OCI-LY3 (cell line): Measurements from ENCODE around the gene TPI1.
A peak's percentile ranks its signal among the peaks of the same experiment; 100 is the strongest.

Source experiments
- H2AFZ ChIP-seq: fragments of 200-600, 300-600 bp; shearing (Covaris generic); 2 replicates; pipeline ENCODE4 v1.6.0; 2014; ENCODE audit warnings: antibody characterized with exemption, low read depth, low read length
- H3K27ac ChIP-seq: fragments of 200-600, 300-600 bp; sonication (generic); 2 replicates; pipeline ENCODE4 v1.5.1; 2014; ENCODE audit warnings: mild to moderate bottlenecking, low read length, moderate library complexity, mixed read lengths
- H3K27me3 ChIP-seq: fragments of 200-600, 300-600 bp; sonication (generic); 2 replicates; pipeline ENCODE4 v1.6.1; 2014; ENCODE audit warnings: low read depth, low read length, mixed read lengths
- H3K36me3 ChIP-seq: fragments of 200-600, 300-600 bp; sonication (generic); replicated peaks from 2 replicates; pipeline ENCODE3; 2014; ENCODE audit warnings: low read depth, low read length, mixed read lengths
- H3K4me1 ChIP-seq: fragments of 300-600, 200-600 bp; sonication (generic); 2 replicates; pipeline ENCODE4 v1.6.1; 2014; ENCODE audit warnings: low read length, mixed read lengths
- H3K4me2 ChIP-seq: fragments of 200-600, 300-600 bp; sonication (generic); 2 replicates; pipeline ENCODE4 v1.6.1; 2014; ENCODE audit warnings: low read length, mixed read lengths
- H3K4me3 ChIP-seq: fragments of 300-600, 200-600 bp; sonication (generic); 2 replicates; pipeline ENCODE4 v1.5.1; 2014; ENCODE audit warnings: antibody characterized with exemption, mild to moderate bottlenecking, low read length, moderate library complexity
- H3K79me2 ChIP-seq: fragments of 300-600, 200-600 bp; shearing (Covaris generic); 2 replicates; pipeline ENCODE4 v1.6.1; 2014; ENCODE audit warnings: mild to moderate bottlenecking, low read length, mixed read lengths
- H3K9ac ChIP-seq: fragments of 300-600, 200-600 bp; shearing (Covaris generic); 2 replicates; pipeline ENCODE4 v1.6.0; 2014; ENCODE audit warnings: mild to moderate bottlenecking, low read length, moderate library complexity
- H3K9me3 ChIP-seq: fragments of 200-600, 300-600 bp; shearing (Covaris generic); 2 replicates; pipeline ENCODE4 v1.6.1; 2014; ENCODE audit warnings: low read length, mixed read lengths; ENCODE audit not compliant: insufficient read depth
- H4K20me1 ChIP-seq: fragments of 200-600, 300-600 bp; sonication (generic); 2 replicates; pipeline ENCODE4 v1.6.1; 2016; ENCODE audit warnings: low read length, mixed read lengths; ENCODE audit not compliant: insufficient read depth
- EZH2phosphoT487 ChIP-seq: fragments of 200-600 bp; shearing (Covaris generic); IDR thresholded peaks from 2 replicates; pipeline ENCODE4 v1.6.1; 2018; ENCODE audit warnings: antibody characterized with exemption, mixed run types, low read depth
- TF ChIP-seq, protein P1 (sequence below): fragments of 200-600, 300-600 bp; sonication (generic); IDR thresholded peaks from 2 replicates; pipeline ENCODE4 v1.5.1; 2014; ENCODE audit warnings: antibody characterized with exemption, low read length, low read depth

TPI1 gene

DNA sequence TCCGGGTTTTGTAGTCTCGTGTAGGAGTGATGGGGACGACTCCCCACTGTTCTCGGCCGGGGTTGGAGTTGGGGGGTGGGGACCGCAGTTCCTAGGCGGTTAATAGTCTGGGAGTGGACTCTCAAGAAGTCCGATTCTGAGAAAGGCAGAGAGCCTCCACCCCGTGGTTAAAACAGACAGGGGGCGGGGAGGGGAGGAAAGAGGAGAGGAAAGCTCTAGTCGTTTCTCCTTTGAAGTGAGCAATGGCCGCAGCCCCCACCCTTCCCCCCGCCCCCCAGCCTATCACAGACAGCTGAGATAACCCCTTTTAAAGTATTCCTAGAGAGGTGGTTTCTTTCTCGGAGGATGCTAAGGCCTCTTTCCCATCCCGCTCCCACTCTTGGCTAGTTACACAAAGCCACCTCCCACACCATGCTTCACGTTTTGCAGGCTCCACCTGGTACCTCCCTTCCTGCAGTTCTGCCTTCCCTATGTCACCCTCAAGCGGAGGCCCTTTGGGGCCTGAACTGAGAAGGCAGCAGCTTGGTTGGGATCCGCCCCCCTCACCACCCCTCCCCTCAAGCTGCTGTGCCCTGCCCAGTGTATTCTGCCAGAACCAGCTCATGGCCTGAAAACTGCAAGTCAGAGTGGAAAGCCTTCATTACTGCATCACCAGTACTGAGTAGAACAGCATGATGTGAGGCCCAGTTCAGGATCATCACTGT lies 14.5 kb upstream of the TPI1 start:
- no peak overlapping the region for H2AFZ ChIP-seq
- H3K9ac ChIP-seq: peak overlapping the region; percentile 72
- TF ChIP-seq, protein P1, sequence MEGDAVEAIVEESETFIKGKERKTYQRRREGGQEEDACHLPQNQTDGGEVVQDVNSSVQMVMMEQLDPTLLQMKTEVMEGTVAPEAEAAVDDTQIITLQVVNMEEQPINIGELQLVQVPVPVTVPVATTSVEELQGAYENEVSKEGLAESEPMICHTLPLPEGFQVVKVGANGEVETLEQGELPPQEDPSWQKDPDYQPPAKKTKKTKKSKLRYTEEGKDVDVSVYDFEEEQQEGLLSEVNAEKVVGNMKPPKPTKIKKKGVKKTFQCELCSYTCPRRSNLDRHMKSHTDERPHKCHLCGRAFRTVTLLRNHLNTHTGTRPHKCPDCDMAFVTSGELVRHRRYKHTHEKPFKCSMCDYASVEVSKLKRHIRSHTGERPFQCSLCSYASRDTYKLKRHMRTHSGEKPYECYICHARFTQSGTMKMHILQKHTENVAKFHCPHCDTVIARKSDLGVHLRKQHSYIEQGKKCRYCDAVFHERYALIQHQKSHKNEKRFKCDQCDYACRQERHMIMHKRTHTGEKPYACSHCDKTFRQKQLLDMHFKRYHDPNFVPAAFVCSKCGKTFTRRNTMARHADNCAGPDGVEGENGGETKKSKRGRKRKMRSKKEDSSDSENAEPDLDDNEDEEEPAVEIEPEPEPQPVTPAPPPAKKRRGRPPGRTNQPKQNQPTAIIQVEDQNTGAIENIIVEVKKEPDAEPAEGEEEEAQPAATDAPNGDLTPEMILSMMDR: no peak
- TF ChIP-seq EZH2phosphoT487: no peak
- H3K27ac ChIP-seq: peak overlapping the region; percentile 28
- no peaks in the 10 kb centered on the region for H3K9me3 ChIP-seq
- H3K4me2 ChIP-seq: peak overlapping the region; percentile 99
- peaks cover 33% of the 10 kb centered on the region for H3K4me1 ChIP-seq
- peaks cover 40% of the 10 kb centered on the region for H3K79me2 ChIP-seq
- H3K27me3 ChIP-seq: no peaks in the 10 kb centered on the region
- H3K36me3 ChIP-seq: peaks cover 27% of the 10 kb centered on the region
- H3K4me3 ChIP-seq: peak overlapping the region; percentile 79
- no peaks in the 10 kb centered on the region for H4K20me1 ChIP-seq

DNA sequence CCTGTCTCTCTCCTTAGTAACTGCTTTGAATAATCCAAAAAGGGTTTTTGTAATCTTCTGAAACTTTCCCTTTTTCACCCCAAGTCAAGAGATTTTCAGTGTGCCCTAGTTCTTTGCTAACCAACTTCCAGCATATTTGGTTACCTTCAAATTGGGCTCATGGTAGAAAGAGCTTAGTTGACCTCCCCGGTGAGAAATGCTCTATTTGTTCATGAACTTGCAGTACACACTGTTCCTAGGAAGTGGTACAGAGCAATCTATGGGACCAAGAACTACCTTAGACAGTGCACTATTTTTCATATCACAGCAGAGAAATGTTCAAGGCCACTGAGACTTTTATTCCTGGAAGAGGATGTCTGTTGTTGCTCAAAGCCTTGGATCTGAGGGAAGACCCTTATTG lies 13.7 kb upstream of the TPI1 start:
- Histone ChIP-seq H3K9ac (peak overlapping the region; percentile 72; the same call in 1 of the 2 replicates), H4K20me1 (no peaks in the 10 kb centered on the region), H3K79me2 (peaks cover 40% of the 10 kb centered on the region), H3K27ac (no peak overlapping the region), H3K4me2 (peak overlapping the region; percentile 99), H3K4me3 (peak overlapping the region; percentile 79), H3K27me3 (no peaks in the 10 kb centered on the region), H3K36me3 (peaks cover 29% of the 10 kb centered on the region), H3K9me3 (no peaks in the 10 kb centered on the region), H3K4me1 (peaks cover 28% of the 10 kb centered on the region), H2AFZ (no peak overlapping the region)
- TF ChIP-seq, protein P1: no peak
- no peak for TF ChIP-seq EZH2phosphoT487

DNA sequence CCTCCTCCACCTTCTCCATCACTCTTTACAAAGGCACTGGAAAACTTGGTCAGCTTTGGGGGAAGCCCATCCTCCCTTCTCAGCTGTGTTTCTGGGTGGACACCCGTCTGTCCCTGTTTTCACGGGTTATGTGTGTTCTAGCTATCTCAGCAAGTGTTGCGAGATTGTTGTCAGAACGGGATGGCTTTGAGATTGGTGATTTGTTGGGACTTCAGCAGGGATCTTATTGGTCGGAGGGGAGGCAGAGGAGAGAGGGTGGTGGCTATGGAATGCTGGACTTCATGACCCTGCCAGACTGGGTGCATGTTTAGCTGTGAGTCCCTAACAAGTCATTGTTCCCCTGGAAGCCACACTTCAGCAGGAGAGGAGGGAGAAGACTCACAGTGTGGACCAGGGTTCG lies 13.3 kb upstream of the TPI1 start:
- H4K20me1 ChIP-seq: no peaks in the 10 kb centered on the region
- no peaks in the 10 kb centered on the region for H3K9me3 ChIP-seq
- H3K36me3 ChIP-seq: peaks cover 29% of the 10 kb centered on the region
- no peak overlapping the region for H2AFZ ChIP-seq
- peaks cover 40% of the 10 kb centered on the region for H3K79me2 ChIP-seq
- H3K27ac ChIP-seq: no peak overlapping the region
- TF ChIP-seq EZH2phosphoT487: no peak
- TF ChIP-seq, protein P1: no peak
- no peaks in the 10 kb centered on the region for H3K27me3 ChIP-seq
- no peak overlapping the region for H3K4me3 ChIP-seq
- no peak overlapping the region for H3K4me2 ChIP-seq
- H3K9ac ChIP-seq: no peak overlapping the region
- peaks cover 24% of the 10 kb centered on the region for H3K4me1 ChIP-seq

DNA sequence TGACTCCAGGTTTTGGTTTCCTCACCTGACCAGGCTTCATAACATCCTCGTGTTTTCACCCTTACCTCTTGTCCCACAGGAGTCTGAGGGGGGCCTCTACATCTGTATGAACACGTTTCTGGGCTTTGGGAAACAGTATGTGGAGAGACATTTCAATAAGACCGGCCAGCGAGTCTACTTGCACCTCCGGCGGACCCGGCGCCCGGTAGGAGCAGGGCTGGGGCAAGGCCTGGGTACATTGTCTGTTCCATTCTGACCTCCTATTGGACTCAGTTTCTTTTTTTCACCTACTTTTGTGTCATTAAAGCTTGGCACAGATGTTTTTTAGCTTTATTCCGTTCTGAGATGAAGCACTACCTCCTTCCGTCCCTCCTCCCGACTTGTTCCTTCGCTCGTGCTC lies 12.0 kb upstream of the TPI1 start:
- TF ChIP-seq, protein P1: no peak
- TF ChIP-seq EZH2phosphoT487: no peak
- Histone ChIP-seq H3K36me3 (peaks cover 25% of the 10 kb centered on the region), H3K4me2 (no peak overlapping the region), H3K27ac (no peak overlapping the region), H3K4me3 (no peak overlapping the region), H3K79me2 (peaks cover 29% of the 10 kb centered on the region), H4K20me1 (no peaks in the 10 kb centered on the region), H3K9ac (no peak overlapping the region), H3K4me1 (peaks cover 11% of the 10 kb centered on the region), H3K27me3 (no peaks in the 10 kb centered on the region), H2AFZ (no peak overlapping the region), H3K9me3 (no peaks in the 10 kb centered on the region)
